G401 (cell line): ENCODE results near the gene ENOX1. TPM values are rescaled to one million over a fixed set of nuclear protein-coding genes. Genes with fewer than 3 reads are reported as not detected.
A peak's percentile ranks its signal among the peaks of the same experiment; 100 is the strongest.

Experiments
- DNase-seq: peaks from one replicate; pipeline ENCODE4 v3.0.0-alpha.2; 2015; ENCODE audit warnings: low spot score
- in situ Hi-C: cut with HindIII; loops from 2 replicates; pipeline ENCODE4 v1.10.0; 2016; ENCODE audit warnings: low sequenced_read_pairs, mixed read lengths
- total RNA-seq: library from RNA; depleted of rRNA; stranded (reverse); fragments of >200 nt; shearing (Covaris generic); gene quantifications from 2 replicates; pipeline ENCODE4 v1.2.3, GENCODE V29; 2014

Gene ENOX1
- total RNA-seq, 1 experiment from 2014 or later: not detected

- DNase-seq: no peak
- in situ Hi-C loops: no loop called here
Measured at GRCh38 chr13:43787518-43787891, 733 bp upstream of the ENOX1 start.

- in situ Hi-C loops: no loop called here
- DNase-seq: no peak
Measured at GRCh38 chr13:43786472-43786765, 353 bp downstream of the ENOX1 start.

- DNase-seq: peak; percentile 65
- in situ Hi-C loops: no loop called here
Measured at GRCh38 chr13:43785650-43786471, 911 bp downstream of the ENOX1 start.

GRCh38 chr13:43785261-43785649, 1.5 kb downstream of the ENOX1 start:
- in situ Hi-C loops: no loop called here
- no peak for DNase-seq

GRCh38 chr13:43784496-43784895, 2.3 kb downstream of the ENOX1 start:
- DNase-seq: no peak
- in situ Hi-C loops: no loop called here

GRCh38 chr13:43783820-43784219, 3.0 kb downstream of the ENOX1 start:
- DNase-seq: peak; percentile 15
- in situ Hi-C loops: no loop called here

GRCh38 chr13:43782686-43783085, 4.1 kb downstream of the ENOX1 start:
- DNase-seq: no peak
- in situ Hi-C loops: no loop called here

GRCh38 chr13:43780666-43781065, 6.1 kb downstream of the ENOX1 start:
- in situ Hi-C loops: no loop called here
- no peak for DNase-seq

- in situ Hi-C loops: no loop called here
- no peak for DNase-seq
Measured at GRCh38 chr13:43776501-43777079, 10.2 kb downstream of the ENOX1 start.

GRCh38 chr13:43776006-43776405, 10.8 kb downstream of the ENOX1 start:
- DNase-seq: no peak
- in situ Hi-C loops: no loop called here

GRCh38 chr13:43773602-43774001, 13.2 kb downstream of the ENOX1 start:
- in situ Hi-C loops: no loop called here
- no peak for DNase-seq

- DNase-seq: no peak
Measured at GRCh38 chr13:43770871-43771270, 15.9 kb downstream of the ENOX1 start.

GRCh38 chr13:43769529-43769928, 17.2 kb downstream of the ENOX1 start:
- in situ Hi-C loops: no loop called here
- DNase-seq: no peak

More at GRCh38 chr13:43770871-43771270, 15.9 kb downstream of the ENOX1 start:
- in situ Hi-C loops: no loop called here

- no peak for DNase-seq
- in situ Hi-C loops: no loop called here
Measured at GRCh38 chr13:43767341-43767931, 19.3 kb downstream of the ENOX1 start.

GRCh38 chr13:43766725-43767124, 20.0 kb downstream of the ENOX1 start:
- in situ Hi-C loops: no loop called here
- DNase-seq: no peak

GRCh38 chr13:43764349-43764748, 22.4 kb downstream of the ENOX1 start:
- in situ Hi-C loops: no loop called here
- DNase-seq: no peak

GRCh38 chr13:43763143-43763759, 23.5 kb downstream of the ENOX1 start:
- in situ Hi-C loops: no loop called here
- no peak for DNase-seq

- in situ Hi-C loops: no loop called here
- no peak for DNase-seq
Measured at GRCh38 chr13:43761616-43762315, 25.0 kb downstream of the ENOX1 start.

GRCh38 chr13:43760257-43760656, 26.5 kb downstream of the ENOX1 start:
- in situ Hi-C loops: no loop called here
- no peak for DNase-seq

GRCh38 chr13:43758834-43759233, 27.9 kb downstream of the ENOX1 start:
- no peak for DNase-seq
- in situ Hi-C loops: no loop called here
